Upper lobe of left lung (tissue), 4 donors: Measurements from ENCODE around the gene PDK2.

ENCODE experiments used
- EP300 ChIP-seq, 4 donors: sonication (generic); formaldehyde crosslinking; IDR thresholded peaks; one replicate each; pipeline ENCODE4 v1.5.1; 2017; ENCODE audit warnings: antibody characterized with exemption in 4 of 4, control low read depth in 2 of 4
- POLR2A ChIP-seq, 4 donors: fragments of 450-650 bp; IDR thresholded peaks; one replicate each; pipeline ENCODE4 v1.5.1; 2016 to 2017; ENCODE audit warnings: antibody characterized with exemption in 4 of 4, mild to moderate bottlenecking in 2 of 4
- TF ChIP-seq, protein P1 (sequence below), 6 experiments: fragments of 450-650 bp in 4 of 6; fragments of 200-600 bp in 2 of 6; sonication (generic) in 2 of 6; IDR thresholded peaks; one replicate each; pipeline ENCODE4 v1.5.1; 2016 to 2019; ENCODE audit warnings: antibody characterized with exemption in 6 of 6

DNA sequence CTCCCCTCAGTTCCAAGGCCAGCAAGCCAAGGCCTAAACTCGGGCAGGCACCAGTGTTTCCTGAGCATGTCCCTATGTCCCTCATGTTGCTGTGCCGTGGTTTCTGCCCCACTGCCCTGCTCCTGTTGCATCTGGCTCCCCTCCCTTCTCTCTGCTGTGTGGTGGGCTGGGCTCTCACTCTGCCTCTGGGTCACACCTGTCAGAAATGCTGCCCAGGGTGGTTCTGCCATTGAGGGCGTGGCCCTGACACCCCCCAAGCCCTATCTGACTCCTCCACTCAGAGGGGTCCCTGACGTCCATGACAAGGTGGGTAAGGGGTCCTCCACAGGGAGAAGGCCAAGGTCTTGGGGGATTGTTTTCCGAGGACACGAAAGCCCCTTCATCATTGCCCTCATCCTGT lies 48.5 kb upstream of the PDK2 start:
- TF ChIP-seq, protein P1, sequence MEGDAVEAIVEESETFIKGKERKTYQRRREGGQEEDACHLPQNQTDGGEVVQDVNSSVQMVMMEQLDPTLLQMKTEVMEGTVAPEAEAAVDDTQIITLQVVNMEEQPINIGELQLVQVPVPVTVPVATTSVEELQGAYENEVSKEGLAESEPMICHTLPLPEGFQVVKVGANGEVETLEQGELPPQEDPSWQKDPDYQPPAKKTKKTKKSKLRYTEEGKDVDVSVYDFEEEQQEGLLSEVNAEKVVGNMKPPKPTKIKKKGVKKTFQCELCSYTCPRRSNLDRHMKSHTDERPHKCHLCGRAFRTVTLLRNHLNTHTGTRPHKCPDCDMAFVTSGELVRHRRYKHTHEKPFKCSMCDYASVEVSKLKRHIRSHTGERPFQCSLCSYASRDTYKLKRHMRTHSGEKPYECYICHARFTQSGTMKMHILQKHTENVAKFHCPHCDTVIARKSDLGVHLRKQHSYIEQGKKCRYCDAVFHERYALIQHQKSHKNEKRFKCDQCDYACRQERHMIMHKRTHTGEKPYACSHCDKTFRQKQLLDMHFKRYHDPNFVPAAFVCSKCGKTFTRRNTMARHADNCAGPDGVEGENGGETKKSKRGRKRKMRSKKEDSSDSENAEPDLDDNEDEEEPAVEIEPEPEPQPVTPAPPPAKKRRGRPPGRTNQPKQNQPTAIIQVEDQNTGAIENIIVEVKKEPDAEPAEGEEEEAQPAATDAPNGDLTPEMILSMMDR (IDR thresholded peaks at IDR 0.05), result no peak
- TF ChIP-seq EP300 (IDR thresholded peaks at IDR 0.05), result no peak
- TF ChIP-seq POLR2A (IDR thresholded peaks at IDR 0.05), result no peak
